Head of caudate nucleus (tissue), 42 donors: Measurements from ENCODE around the gene KCTD10.
"Not testable (repeated sequence)": the region's sequence is repeated elsewhere in the genome, so short reads cannot be mapped to it uniquely, and the experiment has no call there.

Source experiments
- DNase-seq, 42 donors: peaks; one replicate each; pipeline versions ENCODE4 v3.0.0 to v3.0.0-alpha.2; 2020 to 2021; ENCODE audit warnings: mixed read lengths in 7 of 42
- intact Hi-C: fragments of 100-400 bp; cut with DNase I; formaldehyde crosslinking; loops from one replicate; pipeline ENCODE4 v1.15.0; 2022

KCTD10 gene

GRCh38 chr12:109458771-109459208, 18.3 kb downstream of the KCTD10 start:
- intact Hi-C loops = no loop called here
- no peak for DNase-seq

GRCh38 chr12:109458086-109458485, 19.0 kb downstream of the KCTD10 start:
- intact Hi-C loops = no loop called here

DNA sequence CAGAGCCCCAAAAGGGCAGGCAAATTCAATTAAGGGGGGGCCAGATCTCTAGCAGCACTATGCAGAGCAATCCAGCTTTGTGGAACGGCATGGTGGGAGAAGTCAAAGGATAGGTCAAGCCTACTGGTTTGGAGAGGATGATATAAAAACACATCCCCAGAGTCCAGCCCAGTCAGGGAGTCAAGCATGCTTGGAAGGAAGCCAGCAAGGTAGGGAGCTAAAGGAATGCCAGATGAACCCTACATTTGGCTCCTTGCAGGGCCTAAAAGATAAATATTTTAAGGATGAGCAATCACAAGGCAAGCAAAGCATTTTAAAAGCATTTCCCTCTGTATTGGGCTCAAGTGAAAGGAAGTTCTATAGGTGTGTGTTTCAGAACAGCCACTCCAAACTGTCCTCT, 21.4 kb downstream of the KCTD10 start:
- no peak for DNase-seq
- intact Hi-C loops = no loop called here

More at GRCh38 chr12:109458086-109458485, 19.0 kb downstream of the KCTD10 start:
- DNase-seq = no peak

- intact Hi-C loops = no loop called here
- no peak for DNase-seq
Measured at GRCh38 chr12:109452489-109452888, 24.6 kb downstream of the KCTD10 start.

- no peak for DNase-seq
- intact Hi-C loops = no loop called here
Measured at GRCh38 chr12:109451400-109451799, 25.7 kb downstream of the KCTD10 start.

GRCh38 chr12:109450980-109451379, 26.1 kb downstream of the KCTD10 start:
- intact Hi-C loops = no loop called here
- DNase-seq = no peak

- DNase-seq = no peak
Measured at GRCh38 chr12:109449845-109450532, 27.1 kb downstream of the KCTD10 start.

GRCh38 chr12:109448707-109449390, 28.3 kb downstream of the KCTD10 start:
- DNase-seq = no peak
- intact Hi-C loops = no loop called here

More at GRCh38 chr12:109449845-109450532, 27.1 kb downstream of the KCTD10 start:
- intact Hi-C loops = no loop called here

GRCh38 chr12:109448272-109448671, 28.8 kb downstream of the KCTD10 start:
- intact Hi-C loops = no loop called here
- no peak for DNase-seq

DNA sequence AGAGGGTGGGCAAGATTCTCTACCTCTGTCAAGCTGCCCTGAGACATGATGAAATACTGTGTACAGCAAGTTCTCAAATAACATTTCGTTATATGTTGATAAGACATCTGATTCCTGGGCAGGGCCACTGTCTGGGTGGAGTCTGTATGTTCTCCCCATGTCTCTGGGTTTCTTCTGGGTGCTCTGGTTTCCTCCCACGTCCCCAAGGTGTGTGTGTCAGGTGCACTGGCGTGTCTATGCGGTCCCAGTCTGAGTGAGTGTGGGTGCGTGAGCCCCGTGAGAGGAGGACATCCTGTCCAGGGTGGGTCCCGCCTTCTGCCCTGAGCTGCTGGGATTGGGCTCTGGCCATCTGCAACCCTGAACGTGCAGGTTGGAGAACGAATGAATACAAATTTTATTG, 29.6 kb downstream of the KCTD10 start:
- no peak for DNase-seq
- intact Hi-C loops = no loop called here

- no peak for DNase-seq
- intact Hi-C loops = no loop called here
Measured at GRCh38 chr12:109446869-109447268, 30.2 kb downstream of the KCTD10 start.

DNA sequence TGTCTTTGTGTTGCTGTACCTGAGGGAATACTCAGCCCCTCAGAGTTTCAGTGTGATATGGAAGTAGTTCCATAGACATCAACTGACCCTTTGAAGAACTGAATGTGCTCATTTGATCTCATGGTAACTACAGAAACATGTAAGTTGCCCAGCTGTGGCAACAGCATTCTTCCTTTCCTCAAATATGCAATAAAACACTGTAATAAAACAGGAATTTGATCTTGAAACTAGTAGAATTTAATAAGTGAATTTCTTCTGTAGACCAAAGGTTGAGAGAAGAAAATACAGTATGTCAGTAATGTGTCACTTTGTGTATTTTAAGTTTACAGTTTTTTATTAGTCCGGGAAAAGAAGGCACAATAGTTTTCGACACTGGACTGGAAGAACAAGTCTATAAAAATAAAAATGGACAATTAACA, 31.9 kb downstream of the KCTD10 start:
- no peak for DNase-seq
- intact Hi-C loops = no loop called here

DNA sequence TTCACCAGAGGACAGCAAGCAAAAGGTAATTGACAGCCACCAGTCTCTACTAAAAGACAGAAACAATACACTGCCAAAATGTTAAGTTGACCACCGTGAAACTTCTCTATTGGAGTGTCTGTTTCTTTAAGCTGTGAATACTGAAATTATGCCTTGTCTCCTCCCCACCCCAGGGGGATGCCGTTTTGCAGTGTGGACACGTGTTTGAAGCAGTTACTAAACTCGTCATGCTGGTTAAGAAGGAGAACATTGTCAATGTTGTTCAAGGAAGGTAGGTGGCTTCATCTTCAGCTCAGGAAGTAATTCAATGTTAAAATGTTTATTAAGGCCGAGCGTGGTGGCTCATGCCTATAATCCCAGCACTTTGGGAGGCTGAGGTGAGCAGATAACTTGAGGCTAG, 32.8 kb downstream of the KCTD10 start:
- intact Hi-C loops = no loop called here
- no peak for DNase-seq

GRCh38 chr12:109443794-109444193, 33.3 kb downstream of the KCTD10 start:
- intact Hi-C loops = no loop called here
- DNase-seq = no peak

- intact Hi-C loops = no loop called here
- no peak for DNase-seq
Measured at GRCh38 chr12:109440851-109441490, 36.1 kb downstream of the KCTD10 start.

DNA sequence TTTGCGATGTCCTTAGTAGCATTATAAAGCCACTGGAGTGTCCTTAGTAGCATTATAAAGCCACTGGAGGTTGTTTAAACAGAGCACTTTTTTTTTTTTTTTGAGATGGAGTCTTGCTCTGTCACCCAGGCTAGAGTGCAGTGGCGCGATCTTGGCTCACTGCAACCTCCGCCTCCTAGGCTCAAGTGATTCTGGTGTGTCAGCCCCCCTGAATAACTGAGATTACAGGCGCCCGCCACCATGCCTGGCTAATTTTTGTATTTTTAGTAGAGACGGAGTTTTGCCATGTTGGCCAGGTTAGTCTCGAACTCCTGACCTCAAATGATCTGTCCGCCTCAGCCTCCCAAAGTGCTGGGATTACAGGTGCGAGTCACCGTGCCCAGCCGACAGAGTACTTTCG, 37.1 kb downstream of the KCTD10 start:
- DNase-seq, intact Hi-C loops: not testable (repeated sequence)

- no peak for DNase-seq
- intact Hi-C loops = no loop called here
Measured at GRCh38 chr12:109439181-109439580, 37.9 kb downstream of the KCTD10 start.

DNA sequence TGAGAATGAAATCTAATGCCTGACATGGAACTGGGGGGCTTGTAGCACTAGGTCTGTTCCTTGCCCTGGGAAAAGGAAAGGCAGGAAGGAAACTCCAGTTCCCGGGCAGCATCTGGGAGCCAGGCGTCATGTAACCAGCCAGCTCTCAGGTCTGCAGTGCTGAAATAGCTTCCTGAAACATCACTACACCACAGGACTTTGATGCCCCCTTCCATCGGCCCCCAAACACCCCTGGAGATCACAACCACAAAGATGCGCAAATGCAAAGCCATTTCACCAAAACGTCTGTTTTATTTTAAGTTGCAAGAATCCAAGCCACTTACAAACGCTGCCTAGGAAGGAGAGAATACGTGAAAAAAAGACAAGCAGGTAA, 40.9 kb downstream of the KCTD10 start:
- DNase-seq = no peak
- intact Hi-C loops = no loop called here

DNA sequence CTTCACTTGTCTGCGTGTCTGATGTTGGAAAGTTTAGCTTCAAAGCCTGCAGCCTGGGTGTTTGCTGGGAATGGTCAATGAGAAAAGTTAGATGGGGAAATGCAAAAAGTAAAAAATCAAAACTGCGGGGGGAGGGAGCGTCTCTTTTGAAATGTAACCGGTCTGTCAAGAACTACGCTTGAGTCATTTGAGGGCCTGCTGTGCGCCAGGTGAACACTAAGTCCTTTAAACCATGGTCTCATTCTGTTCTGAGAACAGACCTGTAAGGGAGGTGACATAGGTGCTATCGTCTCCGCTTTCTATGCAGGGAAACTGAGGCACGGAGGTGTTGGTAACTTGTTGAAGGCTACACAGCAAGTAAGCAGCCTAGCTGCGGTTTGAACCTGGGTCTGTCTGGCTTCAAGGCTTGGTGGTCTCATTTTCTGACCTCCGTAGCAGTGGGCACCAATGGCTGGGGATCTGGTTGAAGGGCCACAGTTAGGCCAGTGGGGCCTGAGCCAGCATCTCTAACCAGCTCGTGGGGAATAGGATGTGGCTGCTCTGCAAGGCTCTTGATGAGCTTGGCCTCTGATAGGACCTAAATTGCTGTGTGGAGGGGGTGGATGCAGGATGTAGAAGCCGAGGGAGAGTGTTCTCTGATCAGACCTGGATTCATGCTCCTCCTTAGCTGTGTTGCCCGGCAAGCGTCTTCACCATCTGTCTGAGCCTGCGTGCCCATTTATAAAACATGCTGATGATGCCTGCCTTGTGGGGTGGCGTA, 41.5 kb downstream of the KCTD10 start:
- intact Hi-C loops = no loop called here
- no peak for DNase-seq

GRCh38 chr12:109434582-109434981, 42.5 kb downstream of the KCTD10 start:
- DNase-seq = no peak
- intact Hi-C loops = no loop called here
